ENCODE data around the gene GALNT9.
A peak's percentile ranks its signal among the peaks of the same experiment; 100 is the strongest.
"Not testable (repeated sequence)": the region's sequence is repeated elsewhere in the genome, so short reads cannot be mapped to it uniquely, and the experiment has no call there.

The GALNT9 gene

DNA sequence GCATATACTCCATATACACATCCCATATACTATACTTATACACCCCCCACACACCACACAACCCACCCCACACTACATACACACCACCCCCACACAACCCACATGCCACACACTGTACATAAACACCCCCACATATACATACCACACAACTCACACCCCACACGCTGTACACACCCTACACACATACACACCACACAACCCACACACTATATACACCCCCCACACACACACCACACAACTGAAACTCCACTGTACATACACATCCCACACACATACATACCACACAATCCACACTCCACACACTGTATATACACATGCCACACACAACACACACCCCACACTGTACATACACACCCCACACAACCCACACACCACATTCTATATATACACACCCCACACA, 104.2 kb downstream of the GALNT9 start:
- DNase-seq (ENCODE audit: insufficient read length, low spot score), result no peak
- FAIRE-seq, result no peak
- TF ChIP-seq, protein P1, sequence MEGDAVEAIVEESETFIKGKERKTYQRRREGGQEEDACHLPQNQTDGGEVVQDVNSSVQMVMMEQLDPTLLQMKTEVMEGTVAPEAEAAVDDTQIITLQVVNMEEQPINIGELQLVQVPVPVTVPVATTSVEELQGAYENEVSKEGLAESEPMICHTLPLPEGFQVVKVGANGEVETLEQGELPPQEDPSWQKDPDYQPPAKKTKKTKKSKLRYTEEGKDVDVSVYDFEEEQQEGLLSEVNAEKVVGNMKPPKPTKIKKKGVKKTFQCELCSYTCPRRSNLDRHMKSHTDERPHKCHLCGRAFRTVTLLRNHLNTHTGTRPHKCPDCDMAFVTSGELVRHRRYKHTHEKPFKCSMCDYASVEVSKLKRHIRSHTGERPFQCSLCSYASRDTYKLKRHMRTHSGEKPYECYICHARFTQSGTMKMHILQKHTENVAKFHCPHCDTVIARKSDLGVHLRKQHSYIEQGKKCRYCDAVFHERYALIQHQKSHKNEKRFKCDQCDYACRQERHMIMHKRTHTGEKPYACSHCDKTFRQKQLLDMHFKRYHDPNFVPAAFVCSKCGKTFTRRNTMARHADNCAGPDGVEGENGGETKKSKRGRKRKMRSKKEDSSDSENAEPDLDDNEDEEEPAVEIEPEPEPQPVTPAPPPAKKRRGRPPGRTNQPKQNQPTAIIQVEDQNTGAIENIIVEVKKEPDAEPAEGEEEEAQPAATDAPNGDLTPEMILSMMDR (IDR thresholded peaks at IDR 0.05; ENCODE audit: insufficient read depth, missing control alignments), result no peak

DNA sequence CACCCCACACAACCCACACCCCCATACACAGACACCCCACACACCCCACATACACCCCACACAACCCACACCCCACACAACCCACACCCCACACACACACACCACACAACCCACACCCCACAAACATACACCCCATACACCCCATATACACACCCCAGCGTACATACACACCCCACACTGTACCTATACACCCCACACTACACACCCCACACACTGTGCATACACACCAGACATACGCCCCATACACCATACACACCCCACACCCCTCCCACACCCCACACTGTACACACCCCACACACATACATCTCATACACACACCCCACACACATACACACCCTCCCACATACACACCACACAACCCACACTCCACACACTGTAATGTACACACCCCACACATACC, 104.9 kb downstream of the GALNT9 start:
- TF ChIP-seq, protein P1 (IDR thresholded peaks at IDR 0.05; ENCODE audit: insufficient read depth, missing control alignments), result no peak
- DNase-seq (ENCODE audit: insufficient read length, low spot score) (no peak), FAIRE-seq (no peak)

DNA sequence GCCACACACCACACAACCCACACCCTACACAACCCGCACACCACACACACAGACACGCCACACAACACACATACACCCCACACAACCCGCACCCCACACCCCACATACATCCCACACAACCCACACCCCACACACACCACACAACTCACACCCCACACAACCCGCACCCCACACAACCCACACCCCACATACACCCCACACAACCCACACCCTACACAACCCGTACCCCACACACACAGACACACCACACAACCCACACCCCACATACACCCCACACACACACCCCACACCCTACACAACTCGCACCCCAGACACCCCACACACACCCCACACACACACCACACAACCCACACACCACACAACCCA, 106.6 kb downstream of the GALNT9 start:
- FAIRE-seq, result no peak
- no peak for DNase-seq (ENCODE audit: insufficient read length, low spot score)
- TF ChIP-seq, protein P1 (IDR thresholded peaks at IDR 0.05; ENCODE audit: insufficient read depth, missing control alignments), result no peak

DNA sequence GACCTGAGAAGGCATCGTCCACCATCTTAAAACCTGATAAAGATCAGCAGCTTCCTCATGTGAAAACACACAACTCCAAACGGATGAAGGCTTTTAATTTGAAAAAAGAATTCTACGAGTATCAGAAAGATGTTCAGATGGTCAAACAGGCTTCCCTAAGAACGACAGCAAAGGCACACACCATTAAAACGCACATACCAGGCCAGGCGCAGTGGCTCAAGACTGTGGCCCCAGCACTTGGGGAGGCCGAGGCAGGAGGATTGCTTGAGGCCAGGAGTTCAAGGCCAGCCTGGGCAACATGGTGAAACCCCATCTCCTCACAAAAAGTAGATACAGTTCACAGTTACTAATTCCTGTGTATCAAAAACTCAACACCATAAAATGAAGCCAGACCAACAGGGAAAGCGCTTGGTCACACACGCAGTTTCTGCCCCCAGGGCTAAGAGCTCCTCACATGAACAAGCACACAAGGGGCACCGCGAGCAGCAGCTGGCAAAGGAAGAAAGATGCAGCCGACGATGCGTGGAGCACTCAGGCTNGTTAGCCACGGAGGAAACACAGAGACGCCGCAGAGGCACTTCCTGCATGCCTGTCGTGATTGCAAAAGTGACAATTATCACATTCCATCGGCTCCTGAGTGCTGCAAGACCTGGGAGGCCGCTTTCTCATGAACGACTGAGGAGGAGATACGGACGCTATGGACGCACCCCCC, 107.1 kb downstream of the GALNT9 start:
- no peak for DNase-seq (ENCODE audit: insufficient read length, low spot score)

DNA sequence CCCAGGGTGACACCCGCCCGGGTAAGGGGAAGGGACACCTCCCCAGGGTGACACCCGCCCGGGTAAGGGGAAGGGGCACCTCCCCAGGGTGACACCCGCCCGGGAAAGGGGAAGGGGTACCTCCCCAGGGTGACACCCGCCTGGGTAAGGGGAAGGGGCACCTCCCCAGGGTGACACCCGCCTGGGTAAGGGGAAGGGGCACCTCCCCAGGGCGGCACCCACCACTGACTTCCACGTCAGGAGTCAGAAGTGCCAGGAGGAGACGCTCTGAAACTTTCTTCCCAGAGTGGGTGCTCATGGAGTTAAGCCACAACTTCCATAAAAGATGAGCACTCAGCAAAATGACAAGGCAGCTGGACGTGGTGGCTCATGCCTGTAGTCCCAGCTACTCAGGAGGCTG, 109.6 kb downstream of the GALNT9 start:
- not testable (repeated sequence) for FAIRE-seq; DNase-seq (ENCODE audit: insufficient read length, low spot score)

More for the DNA sequence above, 107.1 kb downstream of the GALNT9 start:
- no peak for FAIRE-seq
- TF ChIP-seq, protein P1 (IDR thresholded peaks at IDR 0.05; ENCODE audit: insufficient read depth, missing control alignments), result no peak

DNA sequence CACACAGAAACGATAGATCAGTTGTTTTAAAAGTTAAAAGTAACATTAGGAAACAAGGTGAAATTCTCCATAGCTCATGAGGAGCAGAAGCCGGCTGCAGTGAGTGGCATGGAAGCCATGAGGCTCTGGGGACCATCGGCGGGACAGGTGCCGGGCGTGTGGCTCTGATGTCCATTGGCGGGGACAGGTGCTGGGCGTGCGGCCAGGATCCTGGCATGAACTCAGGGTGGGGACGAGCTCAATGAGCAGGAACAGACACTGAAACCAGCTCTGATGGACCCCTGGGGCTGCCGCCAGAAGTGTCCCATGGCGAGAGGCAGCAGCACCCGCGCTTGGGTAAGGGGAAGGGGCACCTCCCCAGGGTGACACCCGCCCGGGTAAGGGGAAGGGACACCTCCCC, 110.1 kb downstream of the GALNT9 start:
- FAIRE-seq (no peak), DNase-seq (ENCODE audit: insufficient read length, low spot score) (no peak)
- TF ChIP-seq, protein P1 (IDR thresholded peaks at IDR 0.05; ENCODE audit: insufficient read depth, missing control alignments), result no peak

DNA sequence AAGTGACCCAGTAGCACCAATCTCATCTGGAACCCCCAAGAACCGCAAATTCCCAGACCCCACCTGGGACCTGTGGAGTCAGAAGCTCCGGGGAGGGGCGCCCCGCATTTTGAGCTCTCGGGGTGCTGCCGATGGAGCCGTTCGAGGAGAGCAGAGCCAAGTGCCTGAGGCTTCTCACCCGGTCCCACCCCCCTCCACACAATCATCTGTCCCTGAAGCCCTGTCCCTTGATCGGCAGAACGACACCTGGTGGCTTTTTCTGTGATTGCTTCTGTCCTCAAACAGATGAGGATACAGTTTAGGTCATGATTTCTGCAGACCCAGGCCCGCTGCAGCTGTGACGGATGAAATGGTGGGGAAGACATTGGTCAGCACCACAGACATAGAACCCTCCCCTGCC, 110.5 kb downstream of the GALNT9 start:
- FAIRE-seq (no peak), DNase-seq (ENCODE audit: insufficient read length, low spot score) (peak; percentile 53)
- TF ChIP-seq, protein P1 (IDR thresholded peaks at IDR 0.05; ENCODE audit: insufficient read depth, missing control alignments), result peak; percentile 43

DNA sequence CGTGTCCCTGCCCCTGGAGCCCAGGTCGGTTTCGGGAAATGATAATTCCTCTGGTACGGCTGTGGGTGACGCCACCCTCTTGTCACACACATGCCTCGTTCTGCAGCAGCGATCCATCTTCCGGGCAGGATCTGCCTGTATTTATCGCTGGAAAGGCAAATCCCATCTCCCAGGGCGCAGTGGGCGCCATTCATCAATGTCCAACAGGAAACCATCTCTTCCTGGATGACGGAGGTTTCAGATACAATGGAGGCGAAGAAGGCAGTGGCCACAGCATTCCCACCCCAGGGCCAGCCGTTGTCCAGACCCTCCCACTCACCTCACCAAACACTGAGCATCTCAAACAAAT, 110.9 kb downstream of the GALNT9 start:
- DNase-seq (ENCODE audit: insufficient read length, low spot score) (no peak), FAIRE-seq (no peak)
- TF ChIP-seq, protein P1 (IDR thresholded peaks at IDR 0.05; ENCODE audit: insufficient read depth, missing control alignments), result no peak
